HG03460 (cell line): ENCODE measurements around the gene CORIN.
A peak's percentile ranks its signal among the peaks of the same experiment; 100 is the strongest.

ENCODE experiments used
- ATAC-seq: cut with Tn5 transposase; IDR thresholded peaks from one replicate; pipeline ENCODE4 v1.9.1; 2021; ENCODE audit not compliant: unreplicated experiment

CORIN gene, protein sequence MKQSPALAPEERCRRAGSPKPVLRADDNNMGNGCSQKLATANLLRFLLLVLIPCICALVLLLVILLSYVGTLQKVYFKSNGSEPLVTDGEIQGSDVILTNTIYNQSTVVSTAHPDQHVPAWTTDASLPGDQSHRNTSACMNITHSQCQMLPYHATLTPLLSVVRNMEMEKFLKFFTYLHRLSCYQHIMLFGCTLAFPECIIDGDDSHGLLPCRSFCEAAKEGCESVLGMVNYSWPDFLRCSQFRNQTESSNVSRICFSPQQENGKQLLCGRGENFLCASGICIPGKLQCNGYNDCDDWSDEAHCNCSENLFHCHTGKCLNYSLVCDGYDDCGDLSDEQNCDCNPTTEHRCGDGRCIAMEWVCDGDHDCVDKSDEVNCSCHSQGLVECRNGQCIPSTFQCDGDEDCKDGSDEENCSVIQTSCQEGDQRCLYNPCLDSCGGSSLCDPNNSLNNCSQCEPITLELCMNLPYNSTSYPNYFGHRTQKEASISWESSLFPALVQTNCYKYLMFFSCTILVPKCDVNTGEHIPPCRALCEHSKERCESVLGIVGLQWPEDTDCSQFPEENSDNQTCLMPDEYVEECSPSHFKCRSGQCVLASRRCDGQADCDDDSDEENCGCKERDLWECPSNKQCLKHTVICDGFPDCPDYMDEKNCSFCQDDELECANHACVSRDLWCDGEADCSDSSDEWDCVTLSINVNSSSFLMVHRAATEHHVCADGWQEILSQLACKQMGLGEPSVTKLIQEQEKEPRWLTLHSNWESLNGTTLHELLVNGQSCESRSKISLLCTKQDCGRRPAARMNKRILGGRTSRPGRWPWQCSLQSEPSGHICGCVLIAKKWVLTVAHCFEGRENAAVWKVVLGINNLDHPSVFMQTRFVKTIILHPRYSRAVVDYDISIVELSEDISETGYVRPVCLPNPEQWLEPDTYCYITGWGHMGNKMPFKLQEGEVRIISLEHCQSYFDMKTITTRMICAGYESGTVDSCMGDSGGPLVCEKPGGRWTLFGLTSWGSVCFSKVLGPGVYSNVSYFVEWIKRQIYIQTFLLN

DNA sequence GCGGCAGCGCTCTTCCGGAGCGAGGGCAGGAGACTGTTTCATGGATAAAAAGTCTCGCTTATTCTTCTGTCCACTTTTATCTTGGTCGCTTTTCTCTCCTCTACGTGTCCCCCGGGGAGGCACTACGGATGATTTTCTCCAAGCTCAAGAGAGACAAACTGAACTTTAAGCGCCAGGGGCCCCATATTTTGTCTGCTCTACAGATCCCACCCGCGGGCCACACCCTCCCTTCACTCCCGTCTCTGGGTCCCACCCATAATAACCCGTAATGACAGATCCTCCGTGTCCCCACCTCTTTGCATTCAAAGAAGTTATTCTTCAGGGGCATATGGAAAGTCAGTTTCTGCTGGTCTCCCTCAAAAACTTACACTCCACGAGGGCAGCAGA is at the start of gene CORIN:
Gene CORIN, minus strand, starts transcription at position 160 of the 387 bp plus-strand sequence. Its CDS starts 118 bp downstream, at position 42.
- ATAC-seq: no peak

- ATAC-seq: no peak
These were observed 44.4 kb upstream of the CORIN start for GRCh38 chr4:47882228-47882627.

DNA sequence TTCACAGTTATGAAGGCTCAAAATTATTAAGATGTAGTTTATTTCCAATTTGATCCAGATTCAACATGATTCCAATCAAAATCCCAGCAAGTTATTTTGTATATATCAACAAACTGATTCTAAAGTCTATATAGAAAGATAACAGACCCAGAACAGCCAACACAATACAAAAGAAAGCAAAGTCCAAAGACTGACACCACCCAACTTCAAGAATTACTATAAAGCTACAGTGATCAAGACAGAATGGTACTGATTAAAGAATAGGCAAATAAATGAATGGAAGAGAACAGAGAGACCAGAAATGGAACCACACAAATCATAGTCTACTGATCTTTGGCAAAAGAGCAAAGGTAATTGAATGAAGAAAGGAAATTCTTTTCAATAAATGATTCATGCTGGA is 41.6 kb upstream of the CORIN start:
- ATAC-seq: no peak

- no peak for ATAC-seq
These were observed 39.1 kb upstream of the CORIN start for GRCh38 chr4:47876784-47877546.

DNA sequence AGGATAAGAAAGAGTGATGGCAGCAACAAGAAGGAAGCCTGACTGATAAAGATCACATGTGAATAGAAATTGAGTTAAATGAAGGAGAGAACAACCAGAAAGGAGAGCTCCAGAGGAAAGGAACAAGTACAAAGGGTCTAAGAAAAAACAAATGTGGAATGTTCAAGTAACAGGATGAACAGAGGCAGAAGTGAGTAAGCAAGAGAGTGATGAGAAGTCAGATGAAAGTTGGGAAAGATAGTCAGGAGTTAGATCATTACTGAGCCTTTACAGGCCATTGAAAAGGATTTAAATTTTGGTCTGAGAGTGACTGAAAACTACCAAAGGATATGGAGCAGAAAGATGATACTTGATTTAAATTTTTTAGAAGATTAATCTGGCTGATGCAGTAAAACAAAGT is 38.4 kb upstream of the CORIN start:
- ATAC-seq: no peak

DNA sequence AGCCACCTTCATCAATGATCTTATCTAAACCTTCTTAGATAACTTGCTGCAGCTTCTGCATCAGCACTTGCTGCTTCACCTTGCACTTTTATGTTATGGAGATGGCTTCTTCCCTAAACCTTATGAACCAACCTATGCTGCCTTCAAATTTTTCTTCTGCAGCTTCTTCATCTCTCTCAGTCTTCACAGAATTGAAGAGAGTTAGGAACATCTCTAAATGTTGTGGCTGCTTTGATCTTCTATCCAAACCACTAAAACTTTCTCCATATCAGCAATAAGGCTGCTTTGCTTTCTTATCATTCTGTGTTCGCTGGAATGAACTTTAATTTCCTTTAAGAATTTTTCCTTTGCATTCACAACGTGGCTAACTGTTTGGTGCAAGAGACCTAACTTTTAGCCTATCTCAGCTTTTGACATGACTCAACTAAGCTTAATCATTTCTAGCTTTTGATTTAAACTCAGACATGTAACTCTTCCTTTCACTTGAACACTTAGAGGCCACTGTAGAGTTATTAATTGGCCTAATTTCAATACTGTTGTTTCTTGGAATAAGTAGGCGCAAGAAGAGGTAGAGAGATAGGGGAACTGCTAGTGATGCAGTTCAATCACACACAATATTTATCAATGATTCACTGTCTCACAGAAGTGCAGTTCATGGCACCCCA is 36.1 kb upstream of the CORIN start:
- no peak for ATAC-seq

GRCh38 chr4:47863486-47863885 is 25.6 kb upstream of the CORIN start:
- ATAC-seq: no peak

DNA sequence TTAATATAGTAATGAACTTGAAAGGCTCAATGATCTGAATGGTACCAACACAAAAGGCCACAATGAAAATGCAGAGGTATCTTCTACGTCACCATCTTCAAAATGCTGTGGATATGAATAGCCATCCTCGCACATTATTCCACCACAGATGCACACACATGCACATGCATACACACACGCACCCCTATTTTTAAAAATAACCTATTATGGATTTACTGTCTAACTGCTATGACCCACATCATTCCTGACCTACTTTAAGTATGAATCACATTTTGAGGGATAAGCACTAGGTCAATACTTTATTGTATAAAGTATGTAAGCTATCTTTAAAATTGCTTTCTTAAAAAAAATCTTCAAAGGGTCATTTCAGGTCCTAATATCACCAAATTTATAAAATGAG is 24.4 kb upstream of the CORIN start:
- ATAC-seq: no peak

DNA sequence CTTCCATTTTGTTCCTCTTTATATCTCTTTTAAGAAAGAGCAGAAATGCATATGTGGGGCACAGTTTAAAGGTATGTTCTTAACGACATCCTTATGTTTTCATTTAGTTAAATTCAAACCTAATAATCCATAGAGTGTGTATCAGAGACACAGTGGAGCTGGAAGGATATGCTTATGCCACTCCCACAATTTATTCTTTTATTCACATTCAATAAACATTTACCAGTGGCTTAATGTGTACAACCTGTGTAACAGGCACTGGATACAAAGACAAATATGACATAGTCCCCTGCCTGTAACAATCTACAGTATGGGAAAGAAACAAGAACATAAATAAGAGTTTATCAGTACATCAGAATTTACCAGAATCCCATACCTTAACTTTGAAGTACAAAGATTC is 22.4 kb upstream of the CORIN start:
- no peak for ATAC-seq

DNA sequence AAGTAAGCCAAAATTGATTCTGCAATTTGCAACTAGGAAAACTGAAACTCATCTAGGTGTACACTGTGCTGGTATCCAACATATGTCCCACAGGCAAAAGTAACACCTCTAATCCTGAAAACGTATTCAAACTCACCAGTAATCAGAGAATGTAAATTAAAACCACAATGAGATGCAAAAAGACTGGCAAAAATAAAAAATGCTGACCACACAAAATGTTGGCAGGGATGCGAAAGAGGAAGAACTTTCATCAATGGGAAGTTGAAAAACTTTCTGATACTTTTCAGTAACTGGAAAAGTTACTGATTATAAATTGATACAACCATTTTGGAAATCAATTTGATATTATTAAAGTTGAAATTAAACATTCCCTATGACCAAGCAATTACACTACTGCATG is 20.1 kb upstream of the CORIN start:
- ATAC-seq: no peak

DNA sequence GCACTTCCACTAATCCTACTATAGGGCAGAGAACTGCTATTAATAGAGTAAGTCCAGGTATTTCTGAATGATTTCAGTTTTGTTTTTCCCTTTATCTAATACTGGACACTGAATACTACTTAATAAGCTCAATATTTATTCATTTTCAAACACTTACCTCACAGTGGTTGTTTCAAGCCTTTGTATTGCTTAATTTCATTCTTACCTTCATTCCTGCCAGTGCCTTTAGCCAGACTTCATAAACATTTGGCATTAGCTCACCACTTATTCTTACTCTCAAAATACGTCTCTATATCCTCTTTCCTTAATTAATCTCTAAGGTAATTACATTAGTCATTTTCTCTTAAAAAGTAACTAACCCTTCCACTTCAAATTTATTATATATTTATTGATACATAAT is 18.8 kb upstream of the CORIN start:
- ATAC-seq: no peak

- no peak for ATAC-seq
These were observed 17.5 kb upstream of the CORIN start for GRCh38 chr4:47855350-47855749.

DNA sequence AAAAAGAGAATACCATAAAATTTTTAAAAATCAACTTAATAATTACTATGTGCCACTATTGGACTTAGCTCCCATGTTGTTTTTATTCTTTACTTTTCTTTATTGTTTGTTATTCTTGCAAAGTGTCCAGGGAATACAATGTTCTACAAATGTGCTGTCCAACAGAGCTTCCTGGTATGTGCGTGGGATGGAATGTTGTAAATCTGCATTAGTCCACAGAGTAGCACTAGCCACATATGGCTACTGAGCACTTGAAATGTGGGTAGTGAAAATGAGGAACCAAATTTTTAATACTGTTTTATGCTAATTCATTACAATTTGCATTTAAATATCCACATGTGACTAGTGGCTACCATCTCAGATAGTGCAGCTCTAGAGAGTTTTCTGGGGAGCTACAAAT is 14.3 kb upstream of the CORIN start:
- no peak for ATAC-seq

GRCh38 chr4:47849466-47849865 is 11.6 kb upstream of the CORIN start:
- no peak for ATAC-seq

DNA sequence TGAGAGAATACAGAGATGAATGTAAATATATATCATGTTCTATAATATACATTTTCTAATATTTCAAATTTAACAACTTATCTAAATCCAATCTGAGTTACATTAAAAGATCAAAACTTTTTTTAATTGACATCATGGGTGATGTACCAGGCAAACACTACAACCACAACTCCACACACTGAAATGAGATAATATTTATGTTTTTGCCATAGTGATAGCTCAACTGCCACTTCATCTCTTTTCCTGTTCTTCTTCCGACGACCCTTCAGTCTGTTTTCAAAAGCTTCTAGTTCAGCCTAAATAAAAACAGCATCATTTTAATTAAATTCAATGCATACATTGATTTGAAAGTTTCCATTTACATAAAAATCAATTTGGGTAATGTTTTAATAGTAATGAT is 10.2 kb upstream of the CORIN start:
- ATAC-seq: no peak

DNA sequence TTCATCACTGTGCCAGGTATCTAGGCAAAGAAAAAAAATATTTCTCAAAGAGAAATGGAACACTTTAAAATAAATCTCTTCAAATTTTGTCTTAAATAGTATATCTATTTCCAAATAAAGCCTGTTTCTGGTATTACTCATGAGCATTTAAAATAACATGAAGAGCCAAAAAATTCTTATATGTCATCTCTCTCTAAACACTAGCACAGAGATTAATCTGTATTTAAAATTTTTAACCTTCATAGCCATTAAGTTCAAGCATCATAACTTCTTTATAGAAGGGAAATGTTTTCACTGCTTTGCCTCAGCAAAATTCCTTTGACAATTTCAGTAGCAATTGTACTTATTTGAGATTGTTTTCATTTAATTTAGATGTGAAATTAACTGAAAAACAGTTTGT is 5.1 kb upstream of the CORIN start:
- ATAC-seq: no peak

- no peak for ATAC-seq
These were observed 2.4 kb upstream of the CORIN start for GRCh38 chr4:47840291-47840690.

- ATAC-seq: peak; percentile 53
These were observed 1.4 kb upstream of the CORIN start for GRCh38 chr4:47839259-47839658.

- ATAC-seq: no peak
These were observed 578 bp upstream of the CORIN start for GRCh38 chr4:47838445-47838844.

DNA sequence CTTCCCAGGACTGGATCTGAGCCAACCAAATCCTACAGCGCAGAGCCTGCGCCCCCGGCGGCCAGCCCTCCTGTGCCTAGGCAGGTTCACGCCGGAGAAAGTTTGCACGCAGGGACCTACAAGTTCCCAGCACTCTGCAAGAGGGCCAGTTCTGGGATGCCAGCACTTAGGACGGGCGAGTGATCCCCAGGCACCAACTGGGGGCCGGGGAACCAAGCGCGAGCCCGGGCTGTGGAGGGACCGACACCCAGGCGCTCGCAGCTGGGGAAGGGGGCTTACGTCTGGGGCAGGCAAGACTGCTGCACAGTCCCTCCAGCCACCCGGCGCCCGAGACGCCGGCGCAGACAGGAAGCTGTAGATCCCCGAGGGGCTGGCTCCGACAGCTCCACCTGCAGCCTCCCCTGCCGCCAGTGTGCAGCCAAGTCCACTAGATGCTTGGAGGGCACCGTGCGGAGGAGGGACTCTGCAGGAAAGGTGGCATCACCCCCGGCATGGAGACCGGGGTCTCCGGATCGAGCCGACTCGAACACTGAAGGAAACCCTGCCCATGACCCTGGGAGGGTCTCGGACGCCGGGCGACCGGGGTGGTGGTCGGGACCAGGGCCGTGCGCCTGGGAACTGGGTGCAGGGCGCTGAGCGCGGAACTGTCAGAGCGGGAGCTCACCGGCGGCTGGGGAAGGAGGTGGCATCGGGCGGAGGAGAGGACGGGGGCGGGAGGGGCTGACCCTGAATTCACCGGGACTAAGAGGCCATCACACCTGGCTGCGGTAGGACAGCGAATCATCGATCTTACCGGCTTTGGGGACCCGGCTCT is 566 bp downstream of the CORIN start:
- peak; percentile 68 for ATAC-seq
